Hepatocyte (in vitro differentiated cells): ENCODE data around the gene PCCA. TPM values are rescaled to one million over a fixed set of nuclear protein-coding genes. Genes with fewer than 3 reads are reported as not detected.

Source experiments
- DNase-seq: peaks from one replicate; pipeline ENCODE4 v3.0.0-alpha.2; 2016; ENCODE audit warnings: low spot score
- H2AFZ ChIP-seq: fragments of 200-600 bp; sonication (generic); 2 replicates; pipeline ENCODE4 v1.6.0; 2016; ENCODE audit warnings: antibody characterized with exemption, mild to moderate bottlenecking
- H3K27ac ChIP-seq: fragments of 200-600 bp; sonication (generic); 2 replicates; pipeline ENCODE4 v1.5.1; 2016; ENCODE audit warnings: mild to moderate bottlenecking
- H3K27me3 ChIP-seq: fragments of 200-600 bp; sonication (generic); 2 replicates; pipeline ENCODE4 v1.6.1; 2016
- H3K36me3 ChIP-seq: fragments of 200-600 bp; sonication (generic); replicated peaks from 2 replicates; pipeline ENCODE4 v1.5.1; 2016; ENCODE audit warnings: low read depth; ENCODE audit not compliant: insufficient read depth
- H3K4me1 ChIP-seq: fragments of 200-600 bp; sonication (generic); 2 replicates; pipeline ENCODE4 v1.5.1; 2016; ENCODE audit warnings: mild to moderate bottlenecking, moderate library complexity; ENCODE audit not compliant: insufficient read depth
- H3K4me2 ChIP-seq: fragments of 200-600 bp; sonication (generic); 2 replicates; pipeline ENCODE4 v1.6.0; 2016
- H3K4me3 ChIP-seq: fragments of 200-600 bp; sonication (generic); 2 replicates; pipeline ENCODE4 v1.5.1; 2016; ENCODE audit warnings: mild to moderate bottlenecking
- H3K79me2 ChIP-seq: fragments of 200-600 bp; sonication (generic); 2 replicates; pipeline ENCODE4 v1.6.0; 2017; ENCODE audit warnings: mild to moderate bottlenecking
- H3K9me2 ChIP-seq: fragments of 200-600 bp; sonication (generic); replicated peaks from 2 replicates; pipeline ENCODE4 v1.6.0; 2017; ENCODE audit warnings: mild to moderate bottlenecking; ENCODE audit not compliant: insufficient read depth
- H3K9me3 ChIP-seq: fragments of 200-600 bp; sonication (generic); 2 replicates; pipeline ENCODE4 v1.5.1; 2016; ENCODE audit warnings: low read depth, mild to moderate bottlenecking
- H4K20me1 ChIP-seq: fragments of 200-600 bp; sonication (generic); 2 replicates; pipeline ENCODE4 v1.6.0; 2016; ENCODE audit warnings: mild to moderate bottlenecking; ENCODE audit not compliant: insufficient read depth, poor library complexity, severe bottlenecking
- CTCF ChIP-seq: fragments of 200-600 bp; sonication (generic); IDR thresholded peaks from 2 replicates; pipeline ENCODE4 v1.5.1; 2016; ENCODE audit warnings: antibody characterized with exemption, mild to moderate bottlenecking; ENCODE audit not compliant: poor library complexity
- EZH2 ChIP-seq: fragments of 200-600 bp; sonication (generic); IDR thresholded peaks from 2 replicates; pipeline ENCODE4 v1.6.1; 2016; ENCODE audit warnings: antibody characterized with exemption, mild to moderate bottlenecking, borderline replicate concordance
- EZH2phosphoT487 ChIP-seq: fragments of 200-600 bp; sonication (generic); IDR thresholded peaks from one replicate; pipeline ENCODE4 v1.6.1; 2018; ENCODE audit warnings: antibody characterized with exemption, mild to moderate bottlenecking, low read depth, moderate library complexity; ENCODE audit not compliant: unreplicated experiment, severe bottlenecking
- WGBS: methylation state at CpG from one replicate; pipeline ENCODE4 v1.1.6; 2016; ENCODE audit warnings: low lambda C conversion rate; ENCODE audit errors: missing lambda C conversion rate; 5-methylcytosine and 5-hydroxymethylcytosine counted together
- polyA plus RNA-seq: library from polyadenylated mRNA; unstranded; fragments of >200 nt; fragmentation: Nextera tagmentation; extraction: Ambion mirVana; gene quantifications from 2 replicates; pipeline ENCODE4 v1.2.1, GENCODE V29; 2016
- total RNA-seq: library from RNA; depleted of rRNA; stranded (reverse); fragments of >200 nt; gene quantifications from 2 replicates; pipeline ENCODE4 v1.2.3, GENCODE V29; 2014

Gene PCCA
- total and polyA plus RNA-seq, 2 experiments from 2014 or later = 23.6 to 28.2 TPM

- Histone ChIP-seq H3K27ac (peak overlapping the region; percentile 55), H3K9me2 (no peaks in the 10 kb centered on the region), H4K20me1 (no peaks in the 10 kb centered on the region), H3K27me3 (no peaks in the 10 kb centered on the region), H2AFZ (no peak overlapping the region), H3K36me3 (no peaks in the 10 kb centered on the region), H3K4me1 (no peaks in the 10 kb centered on the region), H3K9me3 (no peaks in the 10 kb centered on the region), H3K4me3 (no peak overlapping the region), H3K79me2 (no peaks in the 10 kb centered on the region), H3K4me2 (no peak overlapping the region)
- 94% methylated on average over 3 of the region's 3 CpGs for WGBS
- TF ChIP-seq CTCF = no peak
- TF ChIP-seq EZH2 = no peak
- TF ChIP-seq EZH2phosphoT487 = no peak
- peak; percentile 36 for DNase-seq
These were observed 39.5 kb downstream of the PCCA start for GRCh38 chr13:100128373-100128772.

- Histone ChIP-seq H3K4me2 (no peak overlapping the region), H3K79me2 (no peaks in the 10 kb centered on the region), H3K27ac (peak overlapping the region; percentile 55), H3K9me3 (no peaks in the 10 kb centered on the region), H3K36me3 (no peaks in the 10 kb centered on the region), H4K20me1 (no peaks in the 10 kb centered on the region), H3K27me3 (no peaks in the 10 kb centered on the region), H2AFZ (no peak overlapping the region), H3K9me2 (no peaks in the 10 kb centered on the region), H3K4me1 (no peaks in the 10 kb centered on the region), H3K4me3 (no peak overlapping the region)
- 76% methylated on average over 3 of the region's 3 CpGs for WGBS
- DNase-seq = peak; percentile 36
- no peak for TF ChIP-seq EZH2
- TF ChIP-seq CTCF = no peak
- no peak for TF ChIP-seq EZH2phosphoT487
These were observed 39.9 kb downstream of the PCCA start for GRCh38 chr13:100128838-100129237.

GRCh38 chr13:100129605-100130004 is 40.7 kb downstream of the PCCA start:
- Histone ChIP-seq H3K79me2 (no peaks in the 10 kb centered on the region), H2AFZ (no peak overlapping the region), H3K27me3 (no peaks in the 10 kb centered on the region), H3K4me3 (no peak overlapping the region), H4K20me1 (no peaks in the 10 kb centered on the region), H3K36me3 (no peaks in the 10 kb centered on the region), H3K9me2 (no peaks in the 10 kb centered on the region), H3K4me2 (no peak overlapping the region), H3K9me3 (no peaks in the 10 kb centered on the region), H3K4me1 (no peaks in the 10 kb centered on the region), H3K27ac (peak overlapping the region; percentile 12)
- no peak for DNase-seq
- 62% methylated on average over 2 of the region's 2 CpGs for WGBS
- TF ChIP-seq EZH2phosphoT487 (no peak), CTCF (no peak), EZH2 (no peak)

GRCh38 chr13:100130092-100130491 is 41.2 kb downstream of the PCCA start:
- H3K36me3 ChIP-seq = no peaks in the 10 kb centered on the region
- 89% methylated on average over 1 of the region's 1 CpG for WGBS
- H2AFZ ChIP-seq = no peak overlapping the region
- no peak overlapping the region for H3K4me2 ChIP-seq
- H3K9me2 ChIP-seq = no peaks in the 10 kb centered on the region
- TF ChIP-seq EZH2 (no peak), EZH2phosphoT487 (no peak), CTCF (no peak)
- H3K9me3 ChIP-seq = no peaks in the 10 kb centered on the region
- DNase-seq = no peak
- H3K27me3 ChIP-seq = no peaks in the 10 kb centered on the region
- H3K79me2 ChIP-seq = no peaks in the 10 kb centered on the region
- no peak overlapping the region for H3K27ac ChIP-seq
- H4K20me1 ChIP-seq = no peaks in the 10 kb centered on the region
- H3K4me1 ChIP-seq = no peaks in the 10 kb centered on the region
- no peak overlapping the region for H3K4me3 ChIP-seq
